Measurements from ENCODE around the gene MAPK1.
"Not testable (repeated sequence)": the region's sequence is repeated elsewhere in the genome, so short reads cannot be mapped to it uniquely, and the experiment has no call there.

Gene MAPK1

DNA sequence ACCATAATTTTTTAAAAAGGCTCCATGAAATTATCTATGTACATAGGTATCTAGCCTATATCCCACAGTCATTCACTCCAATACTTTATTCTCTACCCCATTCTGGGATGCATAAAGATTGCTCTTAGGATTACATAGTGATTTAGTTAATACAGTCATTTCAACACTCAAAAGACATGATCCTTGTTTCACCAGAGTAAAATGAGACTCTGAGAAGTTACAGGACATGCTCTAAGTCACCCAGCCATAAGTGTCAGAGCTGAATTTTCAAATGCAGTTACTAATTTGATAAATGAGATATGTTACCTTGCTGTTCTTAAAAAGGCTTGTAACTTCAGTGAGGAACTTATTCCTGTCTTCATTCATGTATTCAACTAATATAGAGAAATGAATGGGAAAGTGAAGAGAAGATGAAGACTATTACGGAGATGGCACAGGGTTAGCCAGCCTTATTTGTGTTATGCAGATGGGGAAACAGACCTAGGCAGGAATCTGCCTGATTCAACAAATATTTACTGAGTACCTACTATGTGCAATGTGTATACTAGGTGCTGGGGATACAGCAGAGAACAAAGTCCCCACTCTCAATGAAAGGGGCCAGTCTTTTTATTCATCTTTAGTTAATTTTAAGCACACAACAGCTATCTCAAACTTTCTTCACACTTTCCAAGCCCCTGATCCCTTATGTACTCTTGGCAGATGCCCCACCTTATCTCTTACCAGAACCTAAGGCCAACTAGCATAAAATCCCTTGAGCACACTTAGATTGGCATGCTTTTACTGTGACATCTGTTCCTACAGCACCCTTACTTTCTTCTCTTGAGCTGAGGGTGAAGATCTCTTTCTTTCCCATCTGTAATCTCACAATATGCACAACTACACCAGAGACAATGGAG is 21.6 kb downstream of the MAPK1 start:
- DNase-seq (ENCODE audit: low read depth): no peak

DNA sequence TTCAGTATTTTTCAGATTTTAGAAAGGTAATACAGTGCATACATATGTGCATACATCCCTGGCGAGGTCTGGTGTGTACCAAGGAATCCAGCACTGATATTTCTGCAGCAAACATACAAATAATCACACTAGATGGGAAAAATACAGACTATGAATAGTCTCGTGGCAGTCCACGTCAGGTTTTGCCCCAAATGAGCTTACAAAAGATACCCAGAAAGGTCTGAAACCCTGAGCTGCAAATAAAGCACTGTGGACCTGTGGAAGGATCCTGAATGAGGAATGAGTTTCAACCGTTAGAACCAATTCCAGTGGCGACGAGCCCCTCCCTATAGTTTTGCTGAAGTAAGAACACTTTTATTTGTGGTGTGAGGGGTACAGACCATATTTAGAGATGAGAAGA is 24.5 kb downstream of the MAPK1 start:
- no peak for DNase-seq (ENCODE audit: low read depth)

DNA sequence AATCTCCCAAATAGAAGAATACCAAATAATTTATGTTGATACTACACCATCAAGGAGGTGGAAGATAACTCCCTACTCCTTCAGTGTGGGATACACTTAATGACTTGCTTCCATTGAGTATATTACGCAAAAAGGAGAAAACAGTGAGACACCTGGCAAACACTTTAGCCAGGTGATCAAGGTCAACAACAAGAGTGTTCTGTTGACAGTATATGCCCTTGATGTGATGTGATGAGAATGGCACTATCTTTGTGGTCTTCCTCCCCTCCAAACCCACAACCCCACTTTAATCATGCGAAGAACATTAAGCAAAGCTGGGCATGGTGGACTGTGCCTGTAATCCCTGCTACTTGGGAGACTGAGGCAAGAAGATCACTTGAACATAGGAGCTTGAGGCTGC is 26.0 kb downstream of the MAPK1 start:
- DNase-seq (ENCODE audit: low read depth): no peak

DNA sequence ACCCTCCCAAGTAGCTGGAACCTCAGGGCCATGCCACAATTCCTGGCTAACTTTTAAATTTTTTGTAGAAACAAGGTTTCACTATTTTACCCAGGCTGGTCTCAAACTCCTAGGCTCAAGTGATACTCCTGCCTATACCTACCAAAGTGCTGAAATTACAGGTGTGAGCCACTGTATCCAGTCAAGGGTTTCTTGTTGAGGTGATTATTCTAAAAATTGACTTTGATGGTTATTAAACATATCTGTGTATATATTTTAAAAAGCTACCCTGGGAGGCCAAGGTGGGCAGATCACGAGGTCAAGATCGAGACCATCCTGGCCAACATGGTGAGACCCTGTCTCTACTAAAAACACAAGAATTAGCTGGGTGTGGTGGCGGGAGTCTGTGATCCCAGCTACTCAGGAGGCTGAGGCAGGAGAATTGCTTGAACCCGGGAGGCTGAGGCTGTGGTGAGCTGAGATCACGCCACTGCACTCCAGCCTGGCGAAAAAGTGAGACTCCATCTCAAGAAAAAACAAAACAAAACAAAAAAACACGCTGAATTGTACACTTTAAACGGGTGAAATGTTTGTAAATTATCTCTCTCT is 27.1 kb downstream of the MAPK1 start:
- no peak for DNase-seq (ENCODE audit: low read depth)

DNA sequence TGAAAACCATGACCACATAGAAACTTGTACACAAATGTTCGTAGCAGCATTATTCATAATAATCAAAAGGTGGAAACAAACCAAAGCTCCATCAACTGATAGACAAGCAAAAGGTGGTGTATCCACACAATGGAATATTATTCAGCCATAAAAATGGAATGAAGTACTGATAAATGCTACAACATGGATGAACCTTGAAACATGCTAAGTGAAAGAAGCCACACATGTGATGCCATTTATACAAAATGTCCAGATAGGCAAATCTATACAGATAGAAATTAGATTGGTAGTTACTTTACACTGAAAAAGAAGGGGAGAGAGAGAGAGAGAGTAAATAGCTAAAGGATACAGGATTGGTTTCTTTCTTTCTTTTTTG is 27.7 kb downstream of the MAPK1 start:
- DNase-seq (ENCODE audit: low read depth): no peak

DNA sequence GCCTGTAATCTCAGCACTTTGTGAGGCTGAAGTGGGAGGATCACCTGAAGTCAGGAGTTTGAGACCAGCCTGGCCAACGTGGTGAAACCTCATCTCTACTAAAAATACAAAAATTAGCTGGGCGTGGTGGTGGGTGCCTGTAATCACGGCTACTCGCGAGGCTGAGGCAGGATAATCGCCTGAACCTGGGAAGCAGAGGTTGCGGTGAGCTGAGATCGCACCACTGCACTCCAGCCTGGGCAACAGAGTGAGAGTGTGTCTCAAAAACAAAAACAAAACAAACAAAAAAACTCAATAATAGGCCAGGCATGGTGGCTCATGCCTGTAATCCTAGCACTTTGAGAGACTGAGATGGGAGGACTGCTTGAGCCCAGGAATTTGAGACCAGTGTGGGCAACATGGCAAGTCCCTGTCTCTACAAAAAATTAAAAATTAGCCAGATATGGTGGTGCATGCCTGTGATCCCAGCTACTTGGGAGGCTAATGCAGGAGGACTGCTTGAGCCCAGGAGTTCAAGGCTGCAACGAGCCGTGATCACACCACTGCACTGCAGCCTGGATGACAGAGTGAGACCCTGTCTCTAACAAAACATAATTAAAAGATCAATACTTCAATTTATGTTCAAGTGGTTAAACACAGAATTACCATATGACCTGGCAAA is 28.2 kb downstream of the MAPK1 start:
- not testable (repeated sequence) for DNase-seq (ENCODE audit: low read depth)

DNA sequence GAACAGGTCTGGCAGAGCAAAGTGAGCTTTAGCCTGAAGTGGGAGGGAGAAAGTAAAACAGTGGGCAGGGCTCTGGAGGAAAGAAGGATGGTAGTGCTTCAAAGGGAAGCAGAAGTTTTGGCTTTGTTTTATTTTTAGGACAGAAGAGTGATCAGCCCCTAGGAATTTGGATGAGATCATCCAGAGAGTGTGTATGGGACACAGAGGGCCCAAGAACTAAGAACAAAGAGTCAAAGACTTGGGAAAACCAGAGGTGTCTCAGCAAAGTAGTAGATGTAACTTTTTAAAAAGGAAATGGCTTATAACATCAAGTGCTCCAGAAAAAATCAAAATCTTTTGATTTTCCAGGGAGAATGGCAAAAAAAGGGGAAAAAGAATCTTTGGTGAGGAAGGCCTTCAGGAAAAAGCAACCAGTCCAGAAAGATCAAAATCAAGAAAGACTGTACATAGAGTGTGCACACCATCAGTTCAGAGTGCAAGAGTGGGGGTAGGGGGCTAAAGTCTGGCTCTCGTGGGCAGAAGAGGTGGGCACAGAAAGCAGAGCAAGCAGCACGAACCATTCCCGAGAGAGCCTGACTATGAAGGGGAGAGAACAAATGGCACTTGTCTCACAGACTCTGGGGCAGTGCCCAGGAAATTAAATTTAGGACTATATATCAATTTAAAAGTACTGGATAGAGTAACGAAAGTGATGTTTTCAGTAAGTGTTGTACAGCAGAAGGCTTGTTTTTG is 30.0 kb downstream of the MAPK1 start:
- DNase-seq (ENCODE audit: low read depth): peak; percentile 66

DNA sequence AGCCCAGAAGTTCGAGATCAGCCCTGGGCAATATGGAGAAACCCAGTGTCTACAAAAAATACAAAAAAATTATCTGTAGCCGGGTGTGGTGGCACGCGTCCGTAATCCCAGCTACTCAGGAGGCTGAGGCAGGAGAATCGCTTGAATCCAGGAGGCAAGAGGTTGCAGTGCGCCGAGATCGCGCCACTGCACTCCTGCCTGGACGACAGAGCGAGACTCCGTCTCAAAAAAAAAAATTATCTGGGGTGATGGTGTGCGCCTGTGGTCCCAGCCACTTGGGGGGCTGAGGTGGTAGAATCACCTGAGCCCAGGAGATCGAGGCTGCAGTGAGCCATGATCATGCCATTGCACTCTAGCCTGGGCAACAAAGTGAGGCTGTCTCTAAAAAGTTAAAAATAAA is 31.0 kb downstream of the MAPK1 start:
- not testable (repeated sequence) for DNase-seq (ENCODE audit: low read depth)

DNA sequence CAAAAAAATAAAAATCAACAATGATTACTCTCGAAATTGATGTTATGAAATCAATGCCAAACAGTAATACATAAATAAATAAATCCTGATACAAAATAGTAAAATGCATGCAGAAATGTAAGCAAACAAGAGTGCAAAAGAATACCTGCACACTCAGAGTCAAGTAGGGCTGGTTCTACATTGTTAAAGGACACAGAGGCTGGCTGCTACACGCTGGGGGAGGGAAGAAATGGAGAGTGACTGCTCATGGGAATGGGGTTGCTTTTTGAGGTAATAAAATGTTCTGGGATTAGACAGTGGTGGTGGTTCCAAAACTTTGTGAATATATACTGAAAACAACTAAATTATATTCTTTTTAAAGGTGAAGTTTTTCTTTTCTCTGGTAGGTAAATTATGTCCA is 32.1 kb downstream of the MAPK1 start:
- DNase-seq (ENCODE audit: low read depth): no peak

DNA sequence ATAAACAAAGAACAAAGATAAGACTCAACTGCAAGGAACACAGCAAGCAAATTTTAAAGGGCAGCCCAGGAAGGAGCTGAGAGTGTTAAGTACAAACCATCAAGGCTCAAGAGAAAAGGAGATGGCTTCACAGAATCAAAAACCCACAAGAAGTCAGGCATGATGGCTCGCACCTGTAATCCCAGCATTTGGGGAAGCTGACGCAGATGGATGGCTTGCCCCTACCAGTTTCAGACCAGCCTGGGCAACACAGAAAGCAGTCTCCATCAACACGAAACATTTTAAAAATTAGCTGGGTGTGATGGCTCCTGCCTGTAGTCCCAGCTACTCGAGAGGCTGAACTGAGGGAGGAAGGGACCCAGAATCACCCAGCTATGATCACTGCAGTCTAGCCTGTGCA is 32.6 kb downstream of the MAPK1 start:
- no peak for DNase-seq (ENCODE audit: low read depth)

DNA sequence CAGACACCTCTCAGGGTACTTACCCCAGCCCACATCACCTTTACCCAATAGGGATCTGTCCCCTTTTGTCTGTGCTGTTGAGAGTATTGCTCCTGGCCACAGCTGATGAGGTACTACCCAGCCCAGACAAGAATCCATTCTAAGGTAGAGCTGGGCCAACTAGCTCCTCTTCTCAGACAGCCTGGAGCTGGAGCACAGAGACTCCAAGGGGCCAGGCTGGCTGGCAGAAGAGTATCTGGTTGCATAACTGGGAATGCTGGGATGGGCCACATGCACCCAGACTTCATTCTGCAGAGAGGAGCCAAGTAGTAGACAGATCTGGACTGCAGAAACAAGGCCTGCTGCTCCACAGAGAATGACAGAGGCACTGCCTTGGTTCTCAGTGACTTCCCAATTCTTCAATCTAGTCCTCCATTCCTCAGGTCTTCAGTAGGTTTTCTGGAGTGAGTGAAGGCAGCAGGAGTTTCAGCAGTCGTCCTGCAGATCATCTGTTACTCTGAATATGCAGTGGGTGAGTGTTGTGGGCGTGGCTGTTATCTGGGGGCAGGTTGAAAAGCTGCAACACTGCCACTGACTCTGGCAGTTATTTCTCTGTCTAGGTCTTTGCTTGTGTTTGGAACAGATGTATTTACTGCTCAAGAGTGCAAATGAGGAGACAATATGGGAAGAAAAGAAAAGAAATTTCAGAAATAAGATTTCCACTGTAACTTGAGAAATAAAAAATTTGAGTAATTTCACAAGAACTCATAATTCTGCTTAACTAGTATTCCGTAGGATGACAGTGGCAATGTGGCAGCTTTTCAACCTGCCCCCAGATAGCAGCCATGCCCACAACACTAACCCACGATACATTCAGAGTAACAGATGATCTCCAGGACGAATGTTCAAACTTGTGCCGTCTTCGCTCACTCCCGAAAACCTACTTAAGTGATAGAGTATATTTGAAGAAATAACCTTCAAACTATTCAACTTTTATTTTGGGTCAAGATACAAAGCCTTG is 34.9 kb downstream of the MAPK1 start:
- DNase-seq (ENCODE audit: low read depth): peak; percentile 22

DNA sequence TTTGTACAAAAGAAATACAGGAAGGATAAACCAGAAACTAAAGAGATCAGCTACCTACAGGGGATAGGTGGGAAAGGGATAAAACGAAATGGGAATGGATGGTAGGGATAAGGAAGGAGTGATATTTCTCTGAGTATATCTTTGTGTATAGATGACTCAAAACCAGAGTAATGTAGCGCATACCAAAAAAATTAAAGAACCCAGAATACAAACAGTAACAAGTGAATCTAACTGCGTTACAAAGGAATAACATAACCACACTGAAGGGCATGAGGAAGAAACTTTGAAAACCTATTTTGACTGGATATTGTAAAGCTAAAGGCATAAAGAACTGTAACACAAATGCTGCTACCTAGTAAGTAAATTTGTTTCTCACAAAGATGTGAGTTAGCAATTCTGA is 37.9 kb downstream of the MAPK1 start:
- no peak for DNase-seq (ENCODE audit: low read depth)

DNA sequence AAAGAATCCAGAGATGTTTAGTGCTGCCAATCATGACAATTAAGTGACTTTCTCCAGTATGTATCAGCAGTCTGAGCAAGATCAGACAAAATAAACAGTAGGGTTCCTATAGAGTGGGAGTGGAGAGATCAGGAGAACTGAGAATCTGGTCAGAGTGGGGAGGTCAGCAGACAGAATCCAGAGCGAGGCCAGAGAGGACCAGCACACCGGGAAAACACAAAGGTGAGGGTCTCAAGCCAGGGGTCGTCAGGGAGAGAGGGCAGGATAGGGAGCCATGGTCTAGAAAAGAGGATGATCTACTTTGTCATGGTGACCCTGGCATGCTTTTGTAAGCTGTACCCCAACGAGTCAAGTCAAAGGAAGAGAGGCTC is 39.2 kb downstream of the MAPK1 start:
- no peak for DNase-seq (ENCODE audit: low read depth)

DNA sequence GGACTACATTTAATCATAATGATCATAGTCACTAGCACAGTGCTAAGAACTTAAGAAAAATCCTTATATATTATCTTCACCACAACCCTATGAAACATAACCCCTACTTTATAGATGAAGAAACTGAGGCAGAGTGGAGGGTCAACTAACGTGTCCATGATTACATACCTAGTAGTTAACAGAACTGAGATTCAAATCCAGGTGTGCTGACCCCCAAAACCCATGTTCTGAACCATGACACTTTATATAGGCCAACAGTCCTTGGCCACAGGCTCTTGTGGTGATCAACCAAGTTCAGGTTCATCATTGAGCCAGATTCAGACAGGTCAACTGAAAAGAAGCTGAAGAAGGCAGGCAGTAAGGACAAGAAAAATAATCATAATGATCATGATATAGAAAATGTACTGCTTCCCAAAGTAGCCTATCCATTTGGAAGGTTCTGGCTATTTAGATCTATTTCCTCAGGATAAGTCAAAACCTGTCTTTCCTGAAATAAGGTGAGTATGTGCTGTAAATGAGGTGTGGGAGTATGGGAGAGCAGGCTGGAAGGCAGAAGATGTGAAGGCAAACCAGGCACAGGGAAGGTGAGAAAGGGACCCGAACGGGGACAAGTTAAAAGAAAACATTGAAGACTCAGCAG is 39.7 kb downstream of the MAPK1 start:
- no peak for DNase-seq (ENCODE audit: low read depth)

DNA sequence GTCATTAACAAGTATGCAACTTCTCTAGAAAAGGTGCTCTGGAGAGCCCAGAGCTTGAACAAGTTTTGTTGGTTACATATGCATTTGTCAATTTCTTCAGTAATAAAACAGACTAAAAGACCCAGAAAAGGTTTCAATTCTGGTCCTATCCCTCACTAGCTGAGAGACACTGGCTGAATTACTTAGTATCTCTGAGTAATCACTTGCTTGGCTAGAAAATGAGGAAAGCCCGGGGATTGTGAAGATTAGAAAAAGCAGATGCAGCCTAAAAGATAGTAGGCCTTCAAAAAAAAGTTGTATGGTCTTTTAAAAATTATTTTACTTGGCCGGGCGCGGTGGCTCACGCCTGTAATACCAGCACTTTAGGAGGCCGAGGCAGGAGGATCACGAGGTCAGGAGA is 41.2 kb downstream of the MAPK1 start:
- no peak for DNase-seq (ENCODE audit: low read depth)

DNA sequence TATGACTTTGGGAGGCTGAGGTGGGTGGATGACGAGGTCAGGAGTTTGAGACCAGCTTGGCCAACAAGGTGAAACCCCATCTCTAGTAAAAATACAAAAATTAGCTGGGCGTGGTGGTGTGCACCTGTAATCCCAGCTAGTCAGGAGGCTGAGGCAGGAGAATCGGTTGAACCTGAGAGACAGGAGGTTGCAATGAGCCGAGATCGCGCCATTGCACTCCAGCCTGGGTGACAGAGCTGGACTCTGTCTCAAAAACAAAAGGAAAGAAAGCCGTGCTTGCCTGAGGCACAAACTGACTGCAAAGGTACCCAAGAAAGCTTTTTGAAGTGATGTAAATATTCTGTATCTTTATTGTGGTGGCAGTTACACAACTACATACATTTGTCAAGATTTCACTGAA is 42.5 kb downstream of the MAPK1 start:
- DNase-seq (ENCODE audit: low read depth): not testable (repeated sequence)

DNA sequence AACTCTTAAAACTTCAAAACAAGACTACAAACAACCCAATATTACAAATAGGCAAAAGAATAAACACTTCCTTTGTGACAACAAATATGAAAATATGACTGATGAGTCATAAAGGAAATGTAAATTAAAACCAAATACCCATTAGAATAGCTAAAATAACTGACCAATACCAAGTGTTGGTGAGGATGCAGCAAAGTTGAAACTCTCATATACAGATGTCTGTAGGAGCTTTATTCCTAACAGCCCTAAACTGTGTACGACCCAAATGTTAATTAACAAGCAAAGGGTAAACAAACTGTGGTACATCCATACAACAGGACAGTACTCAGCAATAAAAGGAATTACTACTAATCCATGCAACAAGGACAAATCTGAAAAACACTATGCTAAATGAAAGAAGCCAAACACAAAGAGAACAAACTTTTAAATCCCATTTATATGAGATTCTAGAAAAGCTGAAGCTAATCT is 43.0 kb downstream of the MAPK1 start:
- DNase-seq (ENCODE audit: low read depth): no peak

DNA sequence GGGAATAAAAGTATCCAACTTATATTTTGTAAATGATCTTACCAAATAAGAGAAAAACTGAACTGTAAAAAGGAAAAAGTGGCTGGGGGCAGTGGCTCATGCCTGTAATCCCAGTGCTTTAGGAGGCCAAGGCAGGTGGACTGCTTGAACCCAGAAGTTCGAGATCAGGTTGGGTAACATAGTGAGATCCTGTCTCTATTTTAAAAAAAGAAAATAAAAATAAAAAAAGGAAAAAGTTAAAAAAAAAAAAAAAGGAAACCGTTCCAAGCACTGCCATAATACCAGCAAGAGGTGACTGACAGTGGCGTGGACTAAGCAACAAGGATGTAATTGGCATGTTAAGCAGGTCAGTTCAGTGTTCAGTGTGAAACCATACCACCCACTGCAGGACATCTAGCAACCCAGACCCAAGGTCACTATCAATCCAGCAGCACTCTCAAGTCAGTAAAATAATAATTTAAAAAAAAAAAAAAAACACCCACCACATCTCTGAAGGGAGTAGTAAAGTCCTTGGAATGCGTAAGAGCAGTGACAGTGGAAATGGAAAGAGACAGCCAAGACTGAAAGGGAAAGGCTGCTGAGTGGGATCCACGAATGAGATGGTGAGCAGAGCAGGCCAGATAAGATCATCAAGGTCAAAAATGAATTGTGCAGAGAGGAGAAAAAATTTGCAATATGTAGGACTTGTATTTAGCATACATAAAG is 43.6 kb downstream of the MAPK1 start:
- no peak for DNase-seq (ENCODE audit: low read depth)

DNA sequence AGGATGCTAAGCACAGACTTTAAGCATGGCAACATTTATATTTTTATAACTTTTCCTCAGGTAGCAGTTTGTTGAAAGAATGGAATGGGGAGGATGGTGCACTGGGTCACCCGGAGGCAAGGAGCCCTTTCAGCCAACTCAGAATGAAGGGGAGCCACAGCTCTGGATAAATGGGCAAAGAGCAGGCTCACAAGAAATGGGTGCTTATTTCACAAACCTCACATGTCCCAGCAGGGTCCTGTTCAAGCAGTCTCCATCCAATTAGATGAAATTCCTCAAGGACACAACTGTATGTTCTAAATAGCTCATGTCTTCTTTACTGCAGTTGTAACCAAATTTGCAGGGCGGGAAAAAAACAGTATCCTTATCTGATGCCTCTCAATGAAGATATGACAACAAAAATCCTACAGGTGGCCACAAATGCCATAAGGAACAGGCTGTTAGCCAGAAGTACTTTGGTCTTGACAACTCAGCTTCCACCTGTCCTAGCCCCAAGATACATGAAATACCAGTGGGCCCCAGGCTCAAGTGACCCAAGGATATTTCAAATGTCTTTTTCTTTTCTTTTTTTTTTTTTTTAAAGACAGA is 48.2 kb downstream of the MAPK1 start:
- DNase-seq (ENCODE audit: low read depth): no peak

Measured in fibroblast of gingiva (primary cell).